Endothelial cell of hepatic sinusoid (primary cell): ENCODE data around the gene FZD2.

Experiments
- in situ Hi-C: cut with HindIII; loops from 2 replicates; pipeline ENCODE4 v1.10.0; 2017; ENCODE audit warnings: low sequenced_read_pairs

The FZD2 gene

DNA sequence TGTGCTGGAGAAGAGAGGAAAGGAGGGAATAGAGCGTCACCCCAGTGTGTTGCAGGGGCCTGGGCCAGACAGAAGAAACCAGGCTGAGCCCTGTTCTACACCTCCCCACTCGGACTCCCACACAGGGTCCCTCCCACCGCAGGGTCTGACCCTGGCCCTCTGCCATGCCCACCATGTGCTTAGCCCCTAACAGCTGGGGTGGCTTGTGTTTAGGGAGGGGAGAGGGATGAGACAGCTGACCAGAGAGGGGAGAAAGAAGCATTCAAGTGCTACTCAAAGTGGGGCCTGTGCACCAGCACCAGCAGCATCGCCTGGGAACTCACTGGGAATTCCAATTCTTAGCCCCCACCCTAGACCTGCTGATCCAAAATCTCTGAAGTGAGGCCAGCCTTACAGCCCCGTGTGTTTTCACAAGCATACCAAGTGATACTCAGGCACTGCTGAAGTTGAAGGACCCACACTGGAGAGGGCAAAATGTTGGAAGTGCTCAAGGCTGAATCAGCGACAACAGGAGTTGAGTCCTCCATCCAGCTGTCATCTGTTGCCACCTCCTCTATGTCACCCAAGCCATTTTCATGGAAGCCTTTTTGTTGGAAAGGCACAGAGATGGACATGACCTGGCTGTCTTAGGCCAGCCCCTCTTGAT lies 47.0 kb downstream of the FZD2 start:
- in situ Hi-C loops = no loop called here

GRCh38 chr17:44604768-44605485 lies 47.6 kb downstream of the FZD2 start:
- in situ Hi-C loops = no loop called here

- in situ Hi-C loops = no loop called here
Measured at GRCh38 chr17:44606658-44607057, 49.4 kb downstream of the FZD2 start.

DNA sequence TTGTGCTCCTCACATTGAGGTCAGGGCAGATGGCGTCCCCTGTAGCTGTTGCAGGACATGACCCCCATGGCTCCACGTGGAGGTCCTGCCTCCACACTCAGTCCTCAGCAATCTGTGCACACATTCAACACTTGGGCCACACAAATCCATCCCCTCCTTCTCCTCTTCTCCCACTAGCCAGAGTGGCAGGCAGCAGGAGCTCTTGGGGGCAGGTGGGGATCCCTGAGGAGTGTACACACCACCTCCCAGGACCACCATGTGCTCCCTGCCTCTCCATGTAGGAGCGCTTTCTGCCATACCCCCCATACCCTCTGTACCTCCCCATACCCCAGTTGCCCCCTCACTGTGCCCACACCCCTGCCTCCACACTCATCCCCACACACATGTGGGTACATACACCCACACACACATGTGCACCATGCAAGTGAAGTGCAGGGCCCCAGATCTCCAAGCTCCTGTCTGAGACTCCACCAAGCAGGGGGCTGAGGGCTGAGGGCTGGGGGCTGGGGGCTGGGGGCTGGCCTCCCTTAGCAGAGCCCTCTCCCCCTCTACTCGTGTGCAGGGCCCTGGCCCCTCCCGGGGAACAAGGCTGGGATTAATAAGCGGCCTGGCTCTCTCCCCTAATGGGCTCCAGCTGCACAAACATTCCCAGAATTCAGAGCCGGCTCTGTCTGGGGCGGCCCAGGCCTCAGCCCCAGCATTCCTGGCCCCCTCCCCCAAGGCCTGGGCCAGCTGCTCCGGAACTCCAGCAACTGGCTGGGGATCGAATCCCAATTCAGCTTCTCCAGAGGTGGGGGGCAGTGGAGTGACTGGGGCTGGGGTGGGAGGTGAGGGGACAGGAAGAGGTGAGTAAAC lies 50.8 kb downstream of the FZD2 start:
- in situ Hi-C loops = no loop called here

DNA sequence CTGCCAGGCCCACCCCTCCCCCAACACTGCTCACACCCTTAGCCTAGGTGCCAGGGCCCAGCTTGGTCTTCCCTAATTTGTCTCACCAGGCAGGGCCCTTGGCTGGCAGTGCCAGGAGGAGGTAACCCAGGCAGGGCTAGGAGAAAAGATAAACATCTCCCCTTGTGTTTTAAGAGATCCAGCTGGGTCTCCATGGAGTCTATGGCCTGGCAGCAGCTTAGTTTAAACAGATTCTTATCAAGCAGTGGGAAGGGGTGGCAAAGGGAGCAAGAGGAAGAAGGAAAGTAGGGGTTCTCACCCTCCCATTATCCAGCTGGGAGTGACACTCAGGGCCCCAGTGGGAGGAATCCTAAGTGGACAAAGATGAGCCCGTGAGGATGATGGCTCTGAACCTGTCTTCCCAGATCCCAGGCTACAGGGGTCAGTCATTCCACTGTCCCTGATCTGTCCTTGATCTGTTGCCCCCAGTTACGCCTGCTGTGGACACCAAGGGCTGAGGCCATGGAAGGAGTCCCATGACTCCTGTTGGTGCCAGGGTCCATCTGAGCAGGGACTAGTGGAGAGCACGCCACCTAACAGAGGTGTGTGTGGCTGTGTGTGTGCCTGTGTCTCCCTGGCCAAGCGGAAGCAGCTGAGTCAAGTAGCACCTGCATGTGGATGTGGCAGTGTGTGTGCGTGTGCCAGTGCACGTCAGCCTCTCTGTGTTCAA lies 51.6 kb downstream of the FZD2 start:
- in situ Hi-C loops = no loop called here

- in situ Hi-C loops = no loop called here
Measured at GRCh38 chr17:44610331-44610730, 53.0 kb downstream of the FZD2 start.
